Stimulated activated naive CD8-positive, alpha-beta T cell treated with anti-CD3 and anti-CD28 coated beads, Interleukin-15, amount 100 ng/mL, for 72 hours (primary cell): ENCODE results near the gene RAB11FIP5.
A peak's percentile ranks its signal among the peaks of the same experiment; 100 is the strongest.

Source experiments
- ATAC-seq: fragments of 150-1000 bp; cut with Tn5 transposase; 2 replicates; pipeline ENCODE4 v1.10.0; 2021; ENCODE audit warnings: mild to moderate bottlenecking, moderate library complexity
- DNase-seq, 2 donors: peaks; one replicate each; pipeline ENCODE4 v3.0.0; 2021 to 2022
- H3K27ac Mint-ChIP-seq, 2 donors: one replicate each; pipeline ENCODE4 v1.8.0; 2022; ENCODE audit warnings: mild to moderate bottlenecking in 2 of 2, mixed read lengths in 2 of 2, moderate library complexity in 2 of 2
- H3K27me3 Mint-ChIP-seq: one replicate; pipeline ENCODE4 v1.8.0; 2022; ENCODE audit warnings: mixed read lengths
- H3K4me1 Mint-ChIP-seq: one replicate; pipeline ENCODE4 v1.8.0; 2022; ENCODE audit warnings: mild to moderate bottlenecking, mixed read lengths
- H3K4me3 Mint-ChIP-seq, 2 donors: one replicate each; pipeline ENCODE4 v1.8.0; 2022; ENCODE audit warnings: mild to moderate bottlenecking in 2 of 2, mixed read lengths in 2 of 2, moderate library complexity in 1 of 2
- H3K9me3 Mint-ChIP-seq, 2 donors: one replicate each; pipeline ENCODE4 v1.8.0; 2022; ENCODE audit warnings: mixed read lengths in 2 of 2

The RAB11FIP5 gene

GRCh38 chr2:73116182-73116960, 3.6 kb upstream of the RAB11FIP5 start:
- Mint-ChIP-seq H3K27ac (no peak overlapping the region), H3K4me3 (no peak overlapping the region), H3K9me3 (no peaks in the 10 kb centered on the region), H3K27me3 (peaks cover 9% of the 10 kb centered on the region), H3K4me1 (peaks cover 9% of the 10 kb centered on the region)
- DNase-seq = no peak
- no peak for ATAC-seq

DNA sequence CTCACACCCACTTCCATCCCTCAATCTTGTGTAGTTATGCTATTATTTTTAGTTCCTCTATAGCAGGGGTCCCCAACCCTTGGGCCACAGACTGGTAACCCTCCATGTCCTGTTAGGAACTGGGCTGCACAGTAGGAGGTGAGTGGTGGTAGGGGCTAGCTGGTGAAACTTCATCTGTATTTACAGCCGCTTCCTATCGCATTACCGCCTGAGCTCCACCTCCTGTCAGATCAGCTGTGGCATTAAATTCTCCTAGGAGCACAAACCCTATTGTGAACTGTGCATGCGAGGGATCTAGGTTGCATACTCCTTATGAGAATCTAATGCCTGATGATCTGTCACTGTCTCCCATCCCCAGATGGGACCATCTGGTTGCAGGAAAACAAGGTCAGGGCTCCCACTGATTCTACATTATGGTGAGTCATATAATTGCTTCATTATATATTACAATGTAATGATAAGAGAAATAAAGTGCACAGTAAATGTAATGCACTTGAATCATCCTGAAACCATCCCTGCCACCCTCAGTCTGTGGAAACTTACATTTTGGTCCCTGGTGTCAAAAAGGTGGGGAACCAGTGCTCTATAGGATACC, 1.6 kb upstream of the RAB11FIP5 start:
- no peak for ATAC-seq
- peaks cover 24% of the 10 kb centered on the region for H3K4me1 Mint-ChIP-seq

GRCh38 chr2:73112026-73112912, 479 bp downstream of the RAB11FIP5 start:
- Mint-ChIP-seq H3K9me3 (no peaks in the 10 kb centered on the region), H3K4me1 (peaks cover 24% of the 10 kb centered on the region), H3K27ac (peak overlapping the region; percentile 34 to 65), H3K4me3 (peak overlapping the region; percentile 78 to 90), H3K27me3 (peaks cover 16% of the 10 kb centered on the region)
- peak; percentile 56 for ATAC-seq
- DNase-seq = peak; percentile 36 to 37

More for the DNA sequence above, 1.6 kb upstream of the RAB11FIP5 start:
- Mint-ChIP-seq H3K9me3 (no peaks in the 10 kb centered on the region), H3K27me3 (peaks cover 16% of the 10 kb centered on the region), H3K4me3 (peak overlapping the region in 1 of 2 donors; percentile 46), H3K27ac (no peak overlapping the region)
- no peak for DNase-seq

DNA sequence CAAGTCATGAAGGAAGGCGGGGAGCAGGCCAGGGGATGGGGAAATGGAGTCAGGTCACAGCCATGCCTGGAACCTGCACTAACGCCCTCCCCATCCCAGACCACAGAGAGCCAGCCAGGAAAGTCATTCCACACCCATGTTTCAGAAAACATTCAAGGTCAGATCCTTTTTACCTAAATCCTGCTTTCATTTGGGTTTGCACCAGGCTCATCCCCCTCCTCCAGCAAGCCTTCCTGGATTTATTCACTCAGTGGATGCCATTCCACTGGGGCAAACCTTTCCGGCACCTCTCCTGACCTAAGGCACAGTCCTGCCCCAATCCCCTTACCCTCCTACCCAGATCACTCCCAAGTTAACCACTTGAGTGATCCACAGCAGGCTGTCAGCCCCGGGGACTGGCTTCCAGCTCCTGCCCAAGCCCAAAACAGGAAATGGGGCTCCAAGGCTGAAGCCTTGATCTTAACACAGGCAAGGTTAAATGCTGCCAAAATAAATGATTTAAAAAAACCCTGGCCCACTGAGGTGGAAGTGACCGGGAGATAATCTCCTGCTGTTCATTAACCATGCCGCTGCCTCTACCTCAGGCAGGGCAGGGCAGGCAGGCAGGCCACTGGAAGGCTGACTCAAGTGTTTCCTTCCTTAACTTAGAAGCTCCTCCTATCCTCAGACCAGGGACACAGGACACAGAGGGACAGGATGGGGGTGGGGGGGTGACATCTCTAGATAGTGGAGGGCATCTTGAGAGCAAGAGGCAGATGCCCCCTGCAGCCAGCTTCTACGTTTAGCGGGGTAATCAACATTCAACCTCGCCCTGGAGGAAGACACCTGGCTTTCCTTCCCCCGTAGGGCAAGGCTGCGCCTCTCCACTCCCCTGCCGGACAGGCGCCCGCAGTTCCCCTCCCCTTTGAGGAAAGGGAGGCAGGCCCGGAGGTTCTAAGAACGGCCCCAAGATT, 1.4 kb downstream of the RAB11FIP5 start:
- H3K4me3 Mint-ChIP-seq = peak overlapping the region; percentile 78 to 90
- peaks cover 16% of the 10 kb centered on the region for H3K27me3 Mint-ChIP-seq
- H3K4me1 Mint-ChIP-seq = peaks cover 24% of the 10 kb centered on the region
- peak overlapping the region; percentile 34 to 65 for H3K27ac Mint-ChIP-seq
- DNase-seq = peak; percentile 14 to 20
- no peaks in the 10 kb centered on the region for H3K9me3 Mint-ChIP-seq
- ATAC-seq = no peak

- no peak for ATAC-seq
- H3K4me3 Mint-ChIP-seq = peak overlapping the region; percentile 35 to 90
These were observed 2.3 kb downstream of the RAB11FIP5 start for GRCh38 chr2:73110168-73111072.

GRCh38 chr2:73109431-73110167, 3.1 kb downstream of the RAB11FIP5 start:
- ATAC-seq = no peak
- Mint-ChIP-seq H3K4me1 (peaks cover 24% of the 10 kb centered on the region), H3K9me3 (no peaks in the 10 kb centered on the region), H3K27ac (no peak overlapping the region), H3K27me3 (peaks cover 16% of the 10 kb centered on the region), H3K4me3 (no peak overlapping the region)
- no peak for DNase-seq

More at GRCh38 chr2:73110168-73111072, 2.3 kb downstream of the RAB11FIP5 start:
- peak overlapping the region in 1 of 2 donors; percentile 78 for H3K27ac Mint-ChIP-seq
- peaks cover 16% of the 10 kb centered on the region for H3K27me3 Mint-ChIP-seq
- peaks cover 24% of the 10 kb centered on the region for H3K4me1 Mint-ChIP-seq
- H3K9me3 Mint-ChIP-seq = no peaks in the 10 kb centered on the region
- no peak for DNase-seq

DNA sequence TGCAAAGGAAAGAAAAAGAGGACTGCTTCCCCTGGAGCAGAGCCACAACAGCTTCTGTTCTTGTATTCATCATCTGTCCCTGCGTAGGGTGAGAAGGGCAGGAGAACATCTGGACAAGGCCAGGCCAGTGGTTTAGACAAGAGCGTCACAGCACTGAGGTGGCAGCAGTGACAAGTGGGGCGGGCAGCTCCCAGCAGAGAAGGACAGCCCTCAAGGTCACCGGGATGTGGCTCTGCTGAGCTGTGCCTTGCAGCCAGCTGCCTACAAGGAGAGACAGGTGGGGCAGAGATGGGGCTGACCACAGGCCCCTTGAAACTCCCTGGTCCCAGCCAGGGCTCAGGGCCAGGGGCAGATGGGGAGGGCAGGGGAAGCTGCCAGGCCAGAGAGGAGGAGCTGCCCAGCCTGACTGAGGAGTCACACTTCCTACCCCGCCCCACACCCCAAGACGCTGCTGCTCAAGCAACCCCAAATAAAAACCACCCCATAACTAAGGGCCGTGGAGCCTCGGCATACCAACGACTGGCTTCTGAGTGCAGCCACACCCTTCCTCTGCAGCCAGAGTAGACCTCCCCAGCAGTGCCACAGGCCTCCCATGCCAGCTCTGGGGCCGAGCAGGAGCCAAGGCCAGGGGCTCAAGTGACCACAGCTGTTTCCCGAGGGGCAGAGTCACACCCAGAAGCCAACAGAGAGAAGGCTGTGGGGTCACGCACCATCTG, 5.4 kb downstream of the RAB11FIP5 start:
- ATAC-seq (no peak), DNase-seq (no peak)
- peaks cover 16% of the 10 kb centered on the region for H3K27me3 Mint-ChIP-seq
- H3K27ac Mint-ChIP-seq = no peak overlapping the region
- no peaks in the 10 kb centered on the region for H3K9me3 Mint-ChIP-seq
- H3K4me1 Mint-ChIP-seq = peaks cover 31% of the 10 kb centered on the region
- H3K4me3 Mint-ChIP-seq = no peak overlapping the region

GRCh38 chr2:73106791-73107190, 6.0 kb downstream of the RAB11FIP5 start:
- Mint-ChIP-seq H3K27me3 (peaks cover 12% of the 10 kb centered on the region), H3K27ac (peak overlapping the region in 1 of 2 donors; percentile 56), H3K4me3 (no peak overlapping the region), H3K9me3 (no peaks in the 10 kb centered on the region), H3K4me1 (peaks cover 27% of the 10 kb centered on the region)
- DNase-seq (no peak), ATAC-seq (peak; percentile 22)

GRCh38 chr2:73105511-73105971, 7.2 kb downstream of the RAB11FIP5 start:
- H3K9me3 Mint-ChIP-seq = no peaks in the 10 kb centered on the region
- no peaks in the 10 kb centered on the region for H3K27me3 Mint-ChIP-seq
- H3K27ac Mint-ChIP-seq = no peak overlapping the region
- peaks cover 14% of the 10 kb centered on the region for H3K4me1 Mint-ChIP-seq
- no peak for DNase-seq
- no peak overlapping the region for H3K4me3 Mint-ChIP-seq
- no peak for ATAC-seq

GRCh38 chr2:73104933-73105332, 7.8 kb downstream of the RAB11FIP5 start:
- no peak for DNase-seq
- no peak for ATAC-seq
- Mint-ChIP-seq H3K9me3 (no peaks in the 10 kb centered on the region), H3K4me1 (peaks cover 8% of the 10 kb centered on the region), H3K27ac (no peak overlapping the region), H3K4me3 (no peak overlapping the region), H3K27me3 (no peaks in the 10 kb centered on the region)

- no peak overlapping the region for H3K4me3 Mint-ChIP-seq
- ATAC-seq = no peak
These were observed 9.7 kb downstream of the RAB11FIP5 start for GRCh38 chr2:73103018-73103542.

GRCh38 chr2:73101626-73102256, 11.0 kb downstream of the RAB11FIP5 start:
- Mint-ChIP-seq H3K9me3 (no peaks in the 10 kb centered on the region), H3K4me1 (peaks cover 7% of the 10 kb centered on the region), H3K4me3 (no peak overlapping the region), H3K27ac (peak overlapping the region in 1 of 2 donors; percentile 51), H3K27me3 (no peaks in the 10 kb centered on the region)
- DNase-seq (no peak), ATAC-seq (no peak)

More at GRCh38 chr2:73103018-73103542, 9.7 kb downstream of the RAB11FIP5 start:
- Mint-ChIP-seq H3K4me1 (peaks cover 7% of the 10 kb centered on the region), H3K9me3 (no peaks in the 10 kb centered on the region), H3K27ac (peak overlapping the region in 1 of 2 donors; percentile 69), H3K27me3 (no peaks in the 10 kb centered on the region)
- no peak for DNase-seq
